Inferior parietal cortex (tissue), 1 donor: ENCODE measurements around the gene FKBP5.
"Not testable (repeated sequence)": the region's sequence is repeated elsewhere in the genome, so short reads cannot be mapped to it uniquely, and the experiment has no call there.

Experiments
- DNase-seq: peaks from one replicate; pipeline ENCODE4 v3.0.0-alpha.2; 2016; ENCODE audit errors: extremely low spot score

The FKBP5 gene

DNA sequence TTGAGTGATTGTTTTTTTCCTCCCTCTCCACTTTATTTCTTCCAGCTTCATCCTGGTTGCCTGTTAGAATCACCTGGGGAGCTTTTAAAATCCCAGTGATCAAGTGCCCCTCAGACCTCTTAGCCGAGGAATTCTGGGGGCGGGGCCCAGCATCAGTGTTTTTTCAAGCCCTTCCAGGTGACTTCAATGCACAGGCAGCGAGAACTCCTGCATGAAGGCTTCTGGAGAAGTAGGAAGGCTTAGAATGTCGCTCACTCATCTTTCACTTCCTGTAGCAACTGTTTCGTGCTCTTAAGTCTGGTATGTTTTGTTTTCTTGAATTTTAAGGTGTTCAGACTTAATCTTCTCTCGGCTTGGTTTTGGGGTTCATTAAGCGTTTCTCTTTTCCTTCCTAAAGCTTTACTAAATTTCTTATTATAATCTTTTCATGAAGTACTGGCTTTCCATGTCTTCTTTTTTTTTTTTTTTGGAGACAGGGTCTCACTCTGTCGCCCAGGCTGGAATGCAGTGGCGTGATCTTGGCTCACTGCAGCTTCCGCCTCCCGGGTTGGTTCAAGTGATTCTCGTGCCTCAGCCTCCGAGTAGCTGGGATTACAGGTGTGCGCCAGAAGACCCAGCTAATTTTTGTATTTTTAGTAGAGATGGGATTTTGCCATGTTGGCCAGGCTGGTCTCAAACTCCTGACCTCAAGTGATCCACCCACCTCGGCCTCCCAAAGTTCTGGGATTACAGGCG, 145.1 kb downstream of the FKBP5 start:
- DNase-seq, result no peak

DNA sequence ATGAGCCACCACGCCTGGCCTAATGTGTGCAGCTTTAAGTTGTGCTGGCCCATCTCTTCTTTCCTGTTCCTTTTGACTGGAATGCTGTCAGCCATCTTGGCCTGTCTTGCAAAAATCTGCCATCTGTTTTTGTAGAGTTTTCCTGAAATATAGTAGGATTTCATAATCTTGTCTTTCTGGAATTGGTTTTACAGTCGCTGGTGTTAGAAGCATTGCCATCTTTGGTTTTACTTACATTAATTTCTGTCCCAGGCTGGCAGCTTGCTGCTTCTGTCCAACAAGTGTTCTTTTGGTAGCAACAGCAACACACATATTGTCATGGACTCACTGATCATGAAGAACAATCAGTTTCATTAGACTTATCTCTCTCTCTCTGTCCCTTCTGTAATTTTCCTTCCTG, 146.9 kb downstream of the FKBP5 start:
- no peak for DNase-seq

DNA sequence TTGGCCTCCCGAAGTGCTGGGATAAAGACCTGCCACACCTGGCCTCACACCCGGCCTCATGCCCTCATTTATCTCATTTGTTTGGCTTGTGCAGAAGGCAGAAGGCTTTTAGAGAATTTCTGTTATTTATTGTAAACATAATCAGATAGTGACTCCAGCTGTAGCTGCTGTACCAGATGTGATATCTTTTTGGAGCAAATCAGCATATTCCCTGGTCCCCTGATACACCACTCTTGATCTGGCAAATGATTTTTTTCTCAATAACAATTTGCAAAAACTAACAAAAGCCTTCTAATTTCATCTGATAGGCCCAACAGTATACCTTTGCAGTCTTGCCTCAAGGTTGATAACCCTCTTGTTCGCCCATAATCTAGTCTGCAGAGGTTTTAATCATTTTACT, 149.5 kb downstream of the FKBP5 start:
- no peak for DNase-seq

DNA sequence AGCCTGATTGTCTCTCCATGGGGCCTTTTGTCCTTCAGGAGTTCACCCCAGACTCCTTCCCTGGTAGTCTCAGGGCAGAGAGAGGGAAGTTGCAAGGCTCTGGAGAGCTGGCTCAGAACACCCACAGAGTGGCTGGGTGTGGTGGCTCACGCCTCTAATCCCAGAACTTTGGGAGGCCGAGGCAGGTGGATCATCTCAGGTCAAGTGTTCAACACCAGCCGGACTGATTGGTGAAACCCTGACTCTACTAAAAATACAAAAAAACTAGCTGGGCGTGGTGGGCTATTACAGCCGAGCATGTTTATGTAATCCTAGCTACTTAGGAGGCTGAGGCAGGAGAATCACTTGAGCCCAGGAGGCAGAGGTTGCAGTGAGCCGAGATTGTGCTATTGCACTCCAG, 152.9 kb downstream of the FKBP5 start:
- not testable (repeated sequence) for DNase-seq

DNA sequence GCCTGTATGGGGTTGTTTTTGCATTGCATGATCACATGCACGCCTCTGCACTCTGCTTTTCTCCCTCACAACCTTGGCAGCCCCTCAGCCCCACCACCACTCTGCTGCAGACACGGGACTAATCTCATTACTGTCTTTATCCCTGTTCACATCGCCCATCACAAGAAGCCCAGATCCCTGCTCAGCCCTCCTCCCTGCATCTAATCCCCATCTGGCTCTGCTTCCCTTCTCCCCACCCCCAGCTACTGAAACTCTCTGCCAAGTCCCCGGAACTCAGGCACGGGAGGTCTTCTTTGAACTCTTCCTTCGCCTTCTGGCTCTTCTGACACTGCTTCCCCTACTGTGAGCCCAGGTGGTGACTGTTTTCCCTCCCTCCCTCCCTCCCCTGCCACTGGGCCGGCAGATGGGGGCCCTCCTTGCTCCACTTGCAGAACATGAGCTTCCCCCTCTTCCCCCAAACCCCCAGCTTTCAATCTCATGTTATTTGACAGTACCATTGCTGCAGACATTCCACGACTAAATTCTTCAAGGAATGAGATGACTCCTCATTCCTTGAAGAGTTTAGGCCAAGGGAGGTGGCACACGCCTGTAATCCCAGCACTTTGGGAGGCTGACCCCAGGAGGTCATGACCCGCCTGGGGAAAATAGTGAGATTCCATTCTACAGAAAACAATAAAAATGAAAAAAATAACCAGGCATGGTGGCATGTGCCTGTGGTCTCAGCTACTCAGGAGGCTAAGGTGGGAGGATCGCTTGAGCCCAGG, 154.1 kb downstream of the FKBP5 start:
- DNase-seq, result no peak

DNA sequence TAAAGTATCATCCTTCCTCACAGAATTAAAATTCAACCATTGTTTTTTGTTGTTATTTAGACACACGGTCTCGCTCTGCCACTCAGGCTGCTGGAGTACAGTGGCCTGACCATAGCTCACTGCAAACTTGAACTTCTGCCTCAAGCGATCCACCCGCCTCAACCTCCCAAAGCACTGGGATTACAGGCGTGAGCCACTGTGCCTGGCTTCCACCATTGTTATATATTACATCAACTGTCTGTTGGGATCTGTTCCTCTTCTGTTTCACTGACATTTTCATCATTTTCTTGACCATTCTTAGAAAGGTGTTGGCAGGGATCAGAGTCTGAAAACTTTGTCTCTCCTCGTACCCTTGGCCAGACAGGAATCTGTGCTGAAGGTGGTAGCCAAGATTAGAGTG, 154.7 kb downstream of the FKBP5 start:
- DNase-seq, result no peak

DNA sequence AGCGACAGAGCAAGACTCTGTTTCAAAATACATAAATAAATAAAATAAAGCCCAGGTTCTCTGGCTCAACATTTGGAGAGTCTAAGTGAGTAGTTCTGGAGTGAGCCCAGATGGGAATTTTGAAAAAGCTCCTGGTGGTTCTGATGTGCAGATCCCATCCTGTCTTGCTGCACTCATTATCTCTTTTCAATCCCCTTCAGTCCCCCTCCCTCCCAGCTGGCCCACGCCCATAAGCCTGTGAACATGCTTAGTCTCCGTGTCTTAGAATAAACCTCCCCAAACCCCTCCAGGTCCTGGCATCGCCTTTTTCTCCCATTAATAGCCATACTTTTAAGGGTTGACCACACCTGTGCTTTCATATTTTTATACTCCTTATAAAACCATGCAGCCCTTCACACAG, 156.6 kb downstream of the FKBP5 start:
- no peak for DNase-seq

DNA sequence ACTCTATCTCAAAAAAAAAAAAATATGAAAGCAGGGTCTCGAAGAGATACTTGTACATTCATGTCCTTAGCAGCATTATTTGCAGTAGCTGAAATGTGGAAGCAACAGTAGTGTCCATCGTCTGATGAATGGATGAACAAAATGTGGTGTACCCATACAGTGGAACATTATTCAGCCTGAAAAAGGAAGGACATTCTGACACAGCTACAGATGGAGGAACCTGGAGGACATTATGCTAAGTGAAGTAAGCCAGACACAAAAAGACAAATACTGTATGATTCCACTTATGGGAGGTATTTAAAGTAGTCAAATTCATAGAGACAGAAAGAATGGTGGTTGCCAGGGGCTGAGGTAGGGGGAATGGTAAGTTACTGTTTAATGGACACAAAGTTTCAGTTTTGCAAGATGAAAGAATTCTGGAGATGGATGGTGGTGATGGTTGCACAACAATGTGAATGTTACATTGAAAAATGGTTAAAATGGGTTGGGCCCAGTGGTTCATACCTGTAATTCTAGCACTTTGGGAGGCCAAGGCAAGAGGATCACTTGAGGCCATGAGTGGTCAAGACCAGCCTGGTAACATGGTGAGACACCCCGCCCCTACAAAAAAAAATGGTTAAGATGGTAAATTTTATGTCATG, 164.2 kb downstream of the FKBP5 start:
- no peak for DNase-seq
